Caco-2 (cell line): ENCODE measurements around the gene UHRF2. TPM values are rescaled to one million over a fixed set of nuclear protein-coding genes. Genes with fewer than 3 reads are reported as not detected.

Experiments used
- Bru-seq: library from RNA; stranded (reverse); fragments of 400-500 nt; gene quantifications from one replicate; lab custom pipeline; 2021; lab: Mats Ljungman, UMichigan
- BruChase-seq, 2 experiments: library from RNA; stranded (reverse); fragments of 400-500 nt; gene quantifications; one replicate each; lab custom pipeline; 2021; lab: Mats Ljungman, UMichigan
- BruUV-seq: library from RNA; stranded (reverse); fragments of 400-500 nt; replicated peaks from 2 replicates; lab custom pipeline; 2021; lab: Mats Ljungman, UMichigan
- CTCF ChIA-PET: fragments of 300-600 bp; sonication (Branson Sonifier 250); formaldehyde crosslinking; loops from one replicate; lab custom pipeline; 2022; ENCODE audit warnings: antibody characterized with exemption; lab: Charles Lee
- POLR2A ChIA-PET: fragments of 300-600 bp; sonication (Branson Sonifier 250); formaldehyde crosslinking; loops from one replicate; lab custom pipeline; 2022; ENCODE audit warnings: antibody characterized with exemption; lab: Charles Lee
- DNase-seq, 2 experiments: peaks; one replicate each; pipeline versions ENCODE4 v3.0.0 to v3.0.0-alpha.2; 2020 to 2022
- H3K27me3 ChIP-seq: replicated peaks from 2 replicates; pipeline ENCODE4 v1.6.0; 2011; ENCODE audit warnings: low read length; ENCODE audit not compliant: control insufficient read depth, insufficient read depth
- H3K36me3 ChIP-seq: 2 replicates; pipeline ENCODE4 v1.5.1; 2011; ENCODE audit warnings: low read length; ENCODE audit not compliant: control insufficient read depth, insufficient read depth
- H3K4me1 ChIP-seq: fragments of 250-450 bp; sonication (Bioruptor Pico); 2 replicates; pipeline ENCODE4 v1.5.1; 2020; ENCODE audit warnings: mild to moderate bottlenecking
- H3K4me3 ChIP-seq: 2 replicates; pipeline ENCODE4 v1.5.1; 2011; ENCODE audit warnings: low read depth, mild to moderate bottlenecking, control low read depth, low read length
- H3K9me3 ChIP-seq: fragments of 250-450 bp; sonication (Bioruptor Pico); 2 replicates; pipeline ENCODE4 v1.5.1; 2020; ENCODE audit warnings: mild to moderate bottlenecking, moderate library complexity
- H3K27ac Mint-ChIP-seq: one replicate; pipeline ENCODE4 v1.8.0; 2022; ENCODE audit warnings: mixed read lengths; ENCODE audit not compliant: unreplicated experiment
- H3K27me3 Mint-ChIP-seq: one replicate; pipeline ENCODE4 v1.8.0; 2022; ENCODE audit warnings: mixed read lengths; ENCODE audit not compliant: insufficient read depth, unreplicated experiment
- H3K36me3 Mint-ChIP-seq: one replicate; pipeline ENCODE4 v1.8.0; 2022; ENCODE audit warnings: mild to moderate bottlenecking, mixed read lengths; ENCODE audit not compliant: insufficient read depth, unreplicated experiment
- H3K4me1 Mint-ChIP-seq: one replicate; pipeline ENCODE4 v1.8.0; 2022; ENCODE audit warnings: low read depth, mixed read lengths; ENCODE audit not compliant: unreplicated experiment
- H3K4me3 Mint-ChIP-seq: one replicate; pipeline ENCODE4 v1.8.0; 2022; ENCODE audit warnings: mild to moderate bottlenecking, moderate library complexity, mixed read lengths; ENCODE audit not compliant: unreplicated experiment
- H3K9me3 Mint-ChIP-seq: one replicate; pipeline ENCODE4 v1.8.0; 2022; ENCODE audit warnings: mixed read lengths; ENCODE audit not compliant: unreplicated experiment
- CTCF ChIP-seq, 2 experiments: fragments of 200-600 bp in 1 of 2; IDR thresholded peaks; 1 replicate in 1 of 2; 2 replicates in 1 of 2; pipeline versions ENCODE4 v1.5.1 to v1.8.0; 2011 to 2022; ENCODE audit warnings: antibody characterized with exemption in 1 of 2, control low read depth in 1 of 2, inconsistent platforms in 1 of 2, low read depth in 1 of 2, low read length in 1 of 2, mild to moderate bottlenecking in 1 of 2, moderate library complexity in 1 of 2; ENCODE audit not compliant: insufficient read depth in 1 of 2, severe bottlenecking in 1 of 2, unreplicated experiment in 1 of 2
- intact Hi-C: fragments of 100-400 bp; cut with micrococcal nuclease; formaldehyde crosslinking; loops from one replicate; pipeline ENCODE4 v1.10.0; 2022; ENCODE audit not compliant: unreplicated experiment
- long read RNA-seq: library from polyadenylated mRNA; stranded (forward); transcript quantifications from one replicate; pipeline ENCODE4 v2.0.0, GENCODE V29; 2022
- total RNA-seq: library from RNA; stranded (reverse); gene quantifications from 2 replicates; pipeline ENCODE4 v1.2.3, GENCODE V29; 2022

Gene UHRF2
- total RNA-seq (38.1 and 46.5 TPM in 2 replicates), Bru-seq, nascent RNA (percentile 86 among the genes with signal in this experiment), BruChase-seq, experiment 1, labeled RNA remaining after a 2-hour chase (percentile 82 among the genes with signal in this experiment), BruChase-seq, experiment 2, labeled RNA remaining after a 6-hour chase (percentile 76 among the genes with signal in this experiment)
- long read RNA-seq, transcript UHRF2-201 (16 exons, 3,452 nt) = major isoform, 8 of 29 reads
- long read RNA-seq, partial matches to known transcripts = 4 of 29 reads
- long read RNA-seq, other reads (novel, unspliced or antisense) = 17 of 29 reads

GRCh38 chr9:6412487-6413364 is at the start of gene UHRF2:
UHRF2 (plus strand) TSS chr9:6413199; CDS start chr9:6413491, 292 bp downstream.
- Histone ChIP-seq H3K4me1 (peaks cover 8% of the 10 kb centered on the region; the same call in 1 of the 2 replicates), H3K9me3 (no peaks in the 10 kb centered on the region), H3K36me3 (no peaks in the 10 kb centered on the region), H3K27me3 (no peaks in the 10 kb centered on the region), H3K4me3 (peak within 1 kb of the TSS; percentile 87)
- CTCF ChIA-PET = interaction anchor here (0.5 to 1.2 kb wide), 3 partner anchors 57 to 83 kb away, joined by 3 to 7 read pairs (median 4); no protein-coding TSS in a partner anchor
- no peak for TF ChIP-seq CTCF (IDR thresholded peaks at IDR 0.05; ENCODE audit: insufficient read depth in 1 of 2, low read depth in 1 of 2, low read length in 1 of 2, severe bottlenecking in 1 of 2, unreplicated experiment in 1 of 2)
- Mint-ChIP-seq H3K27ac (no peak within 1 kb of the TSS), H3K4me1 (no peaks in the 10 kb centered on the region), H3K4me3 (peak within 1 kb of the TSS; percentile 90), H3K27me3 (no peaks in the 10 kb centered on the region), H3K9me3 (no peaks in the 10 kb centered on the region), H3K36me3 (peaks cover 7% of the 10 kb centered on the region)
- BruUV-seq = no TSS peak
- POLR2A ChIA-PET = interaction anchor here (0.5 to 0.9 kb wide), 5 partner anchors 21 to 338 kb away, joined by 3 to 4 read pairs (median 3); no protein-coding TSS in a partner anchor
- peak; percentile 94 to 97 for DNase-seq
- intact Hi-C loops = loop anchor here (10.0 kb wide), 1 partner anchor 72 kb away; no protein-coding TSS in a partner anchor

GRCh38 chr9:6367128-6367890 is 45.7 kb upstream of the UHRF2 start:
- no peak for DNase-seq
- Histone ChIP-seq H3K27me3 (no peaks in the 10 kb centered on the region), H3K4me1 (no peaks in the 10 kb centered on the region), H3K9me3 (peaks cover 8% of the 10 kb centered on the region; the same call in 1 of the 2 replicates), H3K36me3 (no peaks in the 10 kb centered on the region), H3K4me3 (no peak overlapping the region)
- ChIA-PET CTCF (no interaction called here), POLR2A (no interaction called here)
- Mint-ChIP-seq H3K9me3 (no peaks in the 10 kb centered on the region), H3K4me1 (peaks cover 12% of the 10 kb centered on the region), H3K27ac (no peak overlapping the region), H3K27me3 (no peaks in the 10 kb centered on the region), H3K4me3 (no peak overlapping the region), H3K36me3 (no peaks in the 10 kb centered on the region)
- BruUV-seq = no TSS peak
- intact Hi-C loops = no loop called here
- TF ChIP-seq CTCF (IDR thresholded peaks at IDR 0.05; ENCODE audit: insufficient read depth in 1 of 2, low read depth in 1 of 2, low read length in 1 of 2, severe bottlenecking in 1 of 2, unreplicated experiment in 1 of 2) = no peak
